Activated CD4-positive, alpha-beta memory T cell treated with anti-CD3 and anti-CD28 coated beads for 36 hours (primary cell): ENCODE data around the gene FGF2. TPM values are rescaled to one million over a fixed set of nuclear protein-coding genes. Genes with fewer than 3 reads are reported as not detected.

Experiments used
- CTCF ChIA-PET: fragments of 350-600 bp; sonication (Branson Sonifier 250); formaldehyde crosslinking; loops from one replicate; lab custom pipeline; 2021; ENCODE audit warnings: antibody characterized with exemption, inconsistent platforms; lab: Charles Lee
- POLR2A ChIA-PET: fragments of 350-600 bp; sonication (Branson Sonifier 250); formaldehyde crosslinking; loops from one replicate; lab custom pipeline; 2021; ENCODE audit warnings: antibody characterized with exemption; lab: Charles Lee
- DNase-seq: peaks from one replicate; pipeline ENCODE4 v3.0.0-alpha.2; 2020
- H3K27ac Mint-ChIP-seq: one replicate; pipeline ENCODE4 v1.8.0; 2021; ENCODE audit warnings: mixed read lengths
- H3K27me3 Mint-ChIP-seq: one replicate; pipeline ENCODE4 v1.8.0; 2021; ENCODE audit warnings: mixed read lengths
- H3K36me3 Mint-ChIP-seq: one replicate; pipeline ENCODE4 v1.8.0; 2021; ENCODE audit warnings: mixed read lengths
- H3K4me1 Mint-ChIP-seq: one replicate; pipeline ENCODE4 v1.8.0; 2021; ENCODE audit warnings: low read depth, mixed read lengths
- H3K4me3 Mint-ChIP-seq: one replicate; pipeline ENCODE4 v1.8.0; 2021; ENCODE audit warnings: mild to moderate bottlenecking, mixed read lengths
- H3K9me3 Mint-ChIP-seq: one replicate; pipeline ENCODE4 v1.8.0; 2021; ENCODE audit warnings: mixed read lengths
- intact Hi-C: fragments of 100-400 bp; cut with micrococcal nuclease; formaldehyde crosslinking; loops from one replicate; pipeline ENCODE4 v1.15.1; 2023
- total RNA-seq, 2 experiments: library from RNA; stranded (reverse); gene quantifications; one replicate each; pipeline ENCODE4 v1.2.3, GENCODE V29; 2021

Gene FGF2
- total RNA-seq, 2 experiments from 2014 or later = 0.36 to 0.56 TPM

DNA sequence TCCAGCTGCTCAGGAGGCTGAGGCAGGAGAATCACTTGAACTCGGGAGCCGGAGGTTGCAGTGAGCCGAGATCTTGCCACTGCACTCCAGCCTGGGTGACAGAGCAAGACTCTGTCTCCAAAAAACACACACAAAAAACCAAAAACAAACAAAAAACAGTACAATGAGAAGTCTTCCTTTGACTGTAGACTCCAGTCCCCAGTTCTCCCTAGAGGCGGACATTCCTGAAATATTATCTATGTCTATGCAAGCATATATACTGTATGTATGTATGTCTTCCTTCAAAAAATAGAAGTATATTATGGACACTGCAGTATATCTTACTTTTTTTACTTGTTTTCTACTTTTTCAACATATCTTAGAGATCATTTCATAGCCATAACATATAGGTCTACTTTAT, 10.2 kb upstream of the FGF2 start:
- Mint-ChIP-seq H3K4me1 (peaks cover 7% of the 10 kb centered on the region), H3K27me3 (peaks cover 16% of the 10 kb centered on the region), H3K27ac (no peak overlapping the region), H3K4me3 (no peak overlapping the region), H3K9me3 (no peaks in the 10 kb centered on the region), H3K36me3 (no peaks in the 10 kb centered on the region)
- no peak for DNase-seq
- POLR2A ChIA-PET = no interaction called here
- CTCF ChIA-PET = no interaction called here
- intact Hi-C loops = no loop called here

DNA sequence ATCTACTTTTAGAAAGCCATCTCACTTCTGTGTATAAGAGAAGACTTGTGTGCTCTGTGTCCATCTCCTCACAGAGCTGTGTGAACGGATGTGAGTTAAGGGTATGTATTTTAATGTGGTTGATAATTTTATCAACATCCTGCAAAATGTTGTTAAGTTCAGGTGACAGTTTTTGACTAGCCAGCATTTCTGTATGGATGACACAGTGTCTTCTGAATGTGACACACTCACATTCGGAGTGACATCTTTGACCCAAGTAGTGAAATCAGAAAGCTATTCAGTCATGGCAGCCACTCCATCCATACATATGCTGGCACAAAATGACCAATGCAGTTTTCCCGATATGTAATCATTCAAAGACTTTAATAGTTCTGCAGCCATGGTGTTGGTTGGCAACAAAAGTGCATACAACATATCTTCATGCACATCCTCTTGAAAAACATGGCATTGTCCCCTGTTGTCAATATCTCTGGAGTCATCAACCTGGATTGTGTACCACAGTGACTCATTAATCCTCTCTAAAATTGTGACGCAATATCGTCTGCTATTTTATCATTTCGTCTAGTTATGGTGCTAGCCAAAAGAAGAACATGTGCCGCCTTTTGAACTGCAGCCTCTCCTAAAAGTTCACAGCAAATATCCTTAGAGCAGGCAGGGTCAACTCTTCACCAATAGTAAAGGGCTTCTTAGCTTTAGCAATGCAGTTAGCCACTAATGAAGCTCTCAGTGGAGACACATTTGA, 6.8 kb upstream of the FGF2 start:
- intact Hi-C loops = no loop called here
- Mint-ChIP-seq H3K36me3 (no peaks in the 10 kb centered on the region), H3K4me3 (no peak overlapping the region), H3K27me3 (peaks cover 29% of the 10 kb centered on the region), H3K9me3 (no peaks in the 10 kb centered on the region), H3K4me1 (no peaks in the 10 kb centered on the region), H3K27ac (no peak overlapping the region)
- ChIA-PET CTCF (no interaction called here), POLR2A (no interaction called here)
- no peak for DNase-seq

DNA sequence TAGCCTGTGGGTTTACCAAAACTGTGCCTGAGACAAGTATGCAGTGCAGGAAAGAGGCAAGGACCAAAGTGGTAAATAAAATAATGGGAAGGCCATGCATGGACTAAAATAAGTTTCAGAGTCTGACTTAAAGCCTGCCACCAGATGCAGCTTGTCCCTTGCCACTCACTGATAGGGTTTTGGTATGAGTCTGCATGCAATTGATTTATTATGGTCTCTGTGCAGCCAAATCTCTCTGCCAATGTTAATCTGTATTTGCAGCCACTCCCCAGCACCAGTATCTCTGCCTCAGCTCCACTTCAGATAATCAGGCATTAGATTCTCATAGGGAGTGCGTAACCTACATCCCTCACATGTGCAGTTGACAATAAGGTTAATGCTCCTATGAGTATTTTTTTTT, 5.5 kb upstream of the FGF2 start:
- H3K9me3 Mint-ChIP-seq = no peaks in the 10 kb centered on the region
- no peaks in the 10 kb centered on the region for H3K36me3 Mint-ChIP-seq
- no peak overlapping the region for H3K4me3 Mint-ChIP-seq
- no peak overlapping the region for H3K27ac Mint-ChIP-seq
- H3K4me1 Mint-ChIP-seq = no peaks in the 10 kb centered on the region
- DNase-seq = no peak
- POLR2A ChIA-PET = no interaction called here
- CTCF ChIA-PET = interaction anchor here (0.6 kb wide), 1 partner anchor 170 kb away, joined by 3 read pairs; no protein-coding TSS in a partner anchor
- intact Hi-C loops = no loop called here
- H3K27me3 Mint-ChIP-seq = peaks cover 33% of the 10 kb centered on the region

DNA sequence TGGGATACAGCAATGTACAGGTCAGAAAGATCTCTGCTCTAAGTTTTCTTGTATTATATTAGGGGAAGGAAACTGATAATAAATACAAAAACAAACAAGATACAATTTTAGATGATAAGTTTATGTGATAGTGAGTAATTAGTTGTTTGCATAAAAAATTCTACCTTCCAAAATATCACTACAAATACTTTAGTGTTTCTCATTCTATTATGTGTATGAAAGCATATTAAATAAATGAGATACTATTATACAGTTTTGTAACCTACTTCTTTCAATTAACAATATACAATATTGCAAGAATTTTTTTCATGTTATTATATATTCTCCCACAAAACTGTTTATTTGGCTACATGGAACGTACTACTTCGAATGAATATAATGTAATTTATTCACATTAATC, 4.2 kb upstream of the FGF2 start:
- DNase-seq = no peak
- H3K36me3 Mint-ChIP-seq = peaks cover 1% of the 10 kb centered on the region
- no peak overlapping the region for H3K27ac Mint-ChIP-seq
- H3K4me1 Mint-ChIP-seq = no peaks in the 10 kb centered on the region
- H3K4me3 Mint-ChIP-seq = no peak overlapping the region
- no peaks in the 10 kb centered on the region for H3K9me3 Mint-ChIP-seq
- ChIA-PET CTCF (no interaction called here), POLR2A (no interaction called here)
- H3K27me3 Mint-ChIP-seq = peaks cover 31% of the 10 kb centered on the region
- intact Hi-C loops = no loop called here

DNA sequence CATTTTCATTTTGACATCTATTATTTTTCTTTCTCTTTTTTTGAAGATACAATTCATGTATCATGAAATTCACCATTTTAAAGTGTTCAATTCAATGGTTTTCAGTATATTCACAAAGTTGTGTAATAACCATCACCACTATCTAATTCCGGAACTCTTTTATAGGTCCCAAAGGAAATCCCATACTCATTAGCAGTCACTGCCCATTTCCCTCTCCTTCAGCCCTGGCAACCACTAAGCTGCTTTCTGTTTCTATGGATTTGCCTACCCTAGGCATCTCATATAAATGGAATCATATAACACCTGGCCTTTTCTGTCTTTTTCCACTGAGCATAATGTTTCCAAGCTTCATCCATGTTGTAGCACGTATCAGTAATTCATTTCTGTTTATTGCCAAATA, 3.2 kb upstream of the FGF2 start:
- H3K4me3 Mint-ChIP-seq = no peak overlapping the region
- intact Hi-C loops = no loop called here
- POLR2A ChIA-PET = no interaction called here
- H3K4me1 Mint-ChIP-seq = peaks cover 10% of the 10 kb centered on the region
- H3K9me3 Mint-ChIP-seq = no peaks in the 10 kb centered on the region
- H3K36me3 Mint-ChIP-seq = peaks cover 1% of the 10 kb centered on the region
- H3K27me3 Mint-ChIP-seq = peaks cover 41% of the 10 kb centered on the region
- H3K27ac Mint-ChIP-seq = no peak overlapping the region
- DNase-seq = no peak
- CTCF ChIA-PET = no interaction called here

DNA sequence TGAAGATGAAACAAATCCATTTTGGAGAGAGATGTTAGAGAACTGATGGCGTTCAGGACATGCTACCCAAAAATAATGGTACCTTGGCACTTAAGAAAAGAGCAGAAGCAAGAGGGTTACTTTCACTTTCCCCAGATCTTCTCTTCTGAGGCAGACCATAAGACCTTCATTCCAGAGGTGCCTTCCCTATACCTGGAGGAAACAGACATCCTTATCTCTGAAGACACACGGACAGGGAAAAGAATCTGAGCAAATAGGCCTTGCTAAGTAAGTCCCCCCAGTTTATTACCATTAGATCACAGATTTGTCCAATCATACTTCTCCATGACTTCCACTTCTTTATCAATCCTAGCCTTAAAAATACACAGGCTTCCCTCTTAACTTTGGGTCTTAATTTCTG, 2.0 kb upstream of the FGF2 start:
- H3K27ac Mint-ChIP-seq = no peak overlapping the region

DNA sequence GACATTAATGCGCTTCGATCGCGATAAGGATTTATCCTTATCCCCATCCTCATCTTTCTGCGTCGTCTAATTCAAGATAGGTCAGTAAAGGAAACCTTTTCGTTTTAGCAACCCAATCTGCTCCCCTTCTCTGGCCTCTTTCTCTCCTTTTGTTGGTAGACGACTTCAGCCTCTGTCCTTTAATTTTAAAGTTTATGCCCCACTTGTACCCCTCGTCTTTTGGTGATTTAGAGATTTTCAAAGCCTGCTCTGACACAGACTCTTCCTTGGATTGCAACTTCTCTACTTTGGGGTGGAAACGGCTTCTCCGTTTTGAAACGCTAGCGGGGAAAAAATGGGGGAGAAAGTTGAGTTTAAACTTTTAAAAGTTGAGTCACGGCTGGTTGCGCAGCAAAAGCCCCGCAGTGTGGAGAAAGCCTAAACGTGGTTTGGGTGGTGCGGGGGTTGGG, 528 bp upstream of the FGF2 start:
- intact Hi-C loops = loop anchor here (5.0 kb wide), 1 partner anchor 846 kb away; no protein-coding TSS in a partner anchor
- H3K4me1 Mint-ChIP-seq = peaks cover 13% of the 10 kb centered on the region
- H3K27ac Mint-ChIP-seq = no peak overlapping the region
- POLR2A ChIA-PET = no interaction called here
- peak overlapping the region; percentile 58 for H3K4me3 Mint-ChIP-seq
- DNase-seq = no peak
- CTCF ChIA-PET = no interaction called here
- no peaks in the 10 kb centered on the region for H3K9me3 Mint-ChIP-seq
- H3K36me3 Mint-ChIP-seq = peaks cover 1% of the 10 kb centered on the region
- peaks cover 54% of the 10 kb centered on the region for H3K27me3 Mint-ChIP-seq

More for the DNA sequence above, 2.0 kb upstream of the FGF2 start:
- Mint-ChIP-seq H3K4me1 (peaks cover 13% of the 10 kb centered on the region), H3K4me3 (no peak overlapping the region), H3K36me3 (peaks cover 1% of the 10 kb centered on the region), H3K27me3 (peaks cover 47% of the 10 kb centered on the region), H3K9me3 (no peaks in the 10 kb centered on the region)
- DNase-seq = no peak
- intact Hi-C loops = loop anchor here (5.0 kb wide), 1 partner anchor 848 kb away; no protein-coding TSS in a partner anchor
- ChIA-PET POLR2A (no interaction called here), CTCF (no interaction called here)

DNA sequence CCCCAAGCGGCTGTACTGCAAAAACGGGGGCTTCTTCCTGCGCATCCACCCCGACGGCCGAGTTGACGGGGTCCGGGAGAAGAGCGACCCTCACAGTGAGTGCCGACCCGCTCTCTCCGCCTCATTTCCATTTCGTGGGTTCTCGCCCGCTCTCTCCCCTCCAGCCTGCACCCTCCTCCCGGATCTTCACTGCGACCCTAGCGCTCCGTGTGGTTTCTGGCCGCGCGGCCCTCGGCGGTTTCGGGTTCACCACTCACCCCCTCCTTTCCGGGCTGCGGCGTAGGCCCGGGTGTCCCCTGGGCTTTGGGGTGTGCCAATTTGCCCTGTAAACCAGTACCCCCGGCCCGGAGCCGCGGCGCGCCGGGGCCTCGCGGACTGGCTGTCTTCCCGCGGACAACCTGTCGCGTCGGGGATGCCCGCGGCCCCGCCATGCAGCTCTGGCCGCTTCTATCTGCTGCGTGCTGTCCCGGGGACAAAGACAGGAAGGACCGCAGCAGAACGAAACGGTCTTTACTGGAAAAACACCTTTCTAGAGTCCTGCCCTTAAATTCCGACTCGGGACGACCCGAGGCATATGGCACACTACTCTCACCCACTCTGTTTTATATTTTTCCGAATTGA, 737 bp downstream of the FGF2 start:
- no peaks in the 10 kb centered on the region for H3K9me3 Mint-ChIP-seq
- peaks cover 60% of the 10 kb centered on the region for H3K27me3 Mint-ChIP-seq
- peaks cover 1% of the 10 kb centered on the region for H3K36me3 Mint-ChIP-seq
- peak overlapping the region; percentile 3 for H3K27ac Mint-ChIP-seq
- intact Hi-C loops = loop anchor here (5.0 kb wide), 1 partner anchor 845 kb away; no protein-coding TSS in a partner anchor
- peak; percentile 45 for DNase-seq
- ChIA-PET CTCF (interaction anchor here (0.8 to 1.7 kb wide), 3 partner anchors 23 to 95 kb away, joined by 3 to 4 read pairs (median 3); partner anchors contain the start of gene BBS12), POLR2A (interaction anchor here (0.9 kb wide), 1 partner anchor 12 kb away, joined by 4 read pairs; no protein-coding TSS in a partner anchor)
- peaks cover 13% of the 10 kb centered on the region for H3K4me1 Mint-ChIP-seq
- peak overlapping the region; percentile 74 for H3K4me3 Mint-ChIP-seq

DNA sequence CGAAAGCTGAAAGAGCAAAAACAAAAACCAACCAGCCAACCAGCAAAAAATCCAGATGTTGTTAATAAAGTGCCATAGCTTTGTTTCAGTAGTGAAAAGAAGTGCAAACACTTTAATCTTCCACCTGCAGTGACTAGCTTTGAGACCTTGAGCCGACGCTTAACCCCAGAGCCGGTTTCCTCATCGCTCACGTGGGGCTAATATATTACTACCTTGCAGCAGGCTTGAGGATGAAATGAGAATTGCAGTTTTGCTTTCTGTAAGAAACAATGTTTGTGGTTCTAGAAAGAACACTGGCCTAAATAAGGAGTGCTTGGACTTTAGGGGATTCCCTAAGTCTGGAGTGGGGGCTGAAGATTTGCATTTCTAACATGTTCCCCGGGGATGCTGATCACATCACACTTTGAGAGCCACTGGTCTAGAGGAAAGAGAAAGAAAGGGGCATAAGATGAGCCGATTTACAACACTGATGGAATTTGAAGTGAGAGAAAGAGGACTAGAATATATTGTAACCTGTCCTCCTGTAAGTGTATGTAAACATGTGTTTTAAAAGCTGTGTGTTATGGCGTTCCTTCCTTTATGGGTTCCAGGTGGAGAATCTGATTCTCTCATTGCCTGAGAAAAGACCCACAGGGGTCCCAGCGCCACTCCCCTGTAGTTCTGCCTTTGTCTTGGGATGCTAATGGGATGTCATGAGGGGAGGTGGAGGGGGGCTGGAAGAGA, 1.4 kb downstream of the FGF2 start:
- intact Hi-C loops = loop anchor here (1.0 to 5.0 kb wide), 4 partner anchors 14 to 844 kb away; partner anchors contain the start of gene NUDT6
- ChIA-PET POLR2A (interaction anchor here (0.9 kb wide), 1 partner anchor 13 kb away, joined by 4 read pairs; no protein-coding TSS in a partner anchor), CTCF (interaction anchor here (0.8 to 1.7 kb wide), 3 partner anchors 23 to 96 kb away, joined by 3 to 4 read pairs (median 3); partner anchors contain the start of gene BBS12)
- Mint-ChIP-seq H3K27ac (peak overlapping the region; percentile 3), H3K36me3 (peaks cover 1% of the 10 kb centered on the region), H3K27me3 (peaks cover 63% of the 10 kb centered on the region), H3K4me1 (peaks cover 13% of the 10 kb centered on the region), H3K4me3 (peak overlapping the region; percentile 74), H3K9me3 (no peaks in the 10 kb centered on the region)
- DNase-seq = peak; percentile 68

DNA sequence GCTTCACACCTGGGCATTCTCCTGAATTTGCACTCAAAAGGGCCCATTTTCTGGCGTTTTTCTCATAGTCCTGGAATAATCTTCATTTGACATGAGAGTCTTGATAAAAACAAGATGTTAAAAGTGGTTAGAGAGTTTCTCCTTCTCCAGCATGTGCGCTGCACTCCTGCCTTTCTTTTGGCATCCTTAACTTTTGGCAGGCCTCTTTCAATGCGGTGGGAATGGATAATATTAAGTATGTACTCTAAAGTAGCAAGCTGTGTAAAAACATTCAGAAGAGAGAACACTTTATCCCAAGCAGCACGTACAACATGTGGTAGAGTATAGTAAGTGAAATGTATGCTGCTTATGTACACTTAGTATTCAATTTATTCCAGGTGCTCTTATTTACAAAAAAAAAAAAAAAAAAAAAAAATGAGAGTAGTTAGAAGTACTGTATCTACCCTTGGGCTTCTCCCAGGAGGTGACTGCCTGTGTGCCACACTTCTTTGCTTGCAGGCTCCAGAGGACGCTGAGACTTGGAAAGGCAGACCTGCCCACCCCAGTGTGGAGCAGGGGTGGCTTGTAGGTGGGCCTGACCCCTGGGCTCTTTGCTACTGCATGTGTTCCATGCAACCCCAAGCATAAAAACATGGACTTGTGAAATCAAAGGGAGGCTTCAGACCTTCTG, 3.9 kb downstream of the FGF2 start:
- no peak for DNase-seq
- Mint-ChIP-seq H3K9me3 (no peaks in the 10 kb centered on the region), H3K27me3 (peaks cover 47% of the 10 kb centered on the region), H3K4me3 (no peak overlapping the region), H3K4me1 (peaks cover 13% of the 10 kb centered on the region), H3K27ac (no peak overlapping the region), H3K36me3 (peaks cover 1% of the 10 kb centered on the region)
- POLR2A ChIA-PET = no interaction called here
- intact Hi-C loops = no loop called here
- CTCF ChIA-PET = no interaction called here

DNA sequence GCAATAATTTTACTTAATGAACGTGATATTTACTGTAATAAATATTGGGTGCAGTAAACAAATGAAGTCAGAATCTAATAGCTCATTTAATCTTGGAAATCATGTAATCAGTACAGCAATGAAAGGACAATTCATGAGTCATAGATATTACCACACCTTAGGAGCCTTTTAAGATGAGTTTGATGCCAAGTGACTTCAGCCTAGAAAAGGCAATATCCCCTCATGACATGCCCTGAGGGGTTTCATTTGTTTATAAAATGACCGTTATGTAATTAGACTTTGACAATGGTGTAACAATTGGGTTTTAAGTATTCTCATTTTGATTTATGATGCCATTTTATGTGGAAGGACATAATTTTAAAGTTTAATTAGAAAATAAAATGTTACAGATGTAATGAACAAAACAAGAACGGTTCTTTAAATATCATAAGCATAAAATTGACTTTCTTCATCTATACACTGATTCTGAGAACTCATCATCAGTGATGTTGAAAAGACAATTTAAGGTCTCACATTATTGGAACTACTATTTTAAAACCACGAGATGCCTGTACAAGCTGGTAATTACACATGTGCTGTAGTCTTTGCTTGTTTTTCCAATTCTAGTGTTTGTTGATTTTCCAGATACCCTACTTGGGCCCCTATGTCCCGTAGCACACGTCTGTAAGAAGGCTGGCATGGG, 5.0 kb downstream of the FGF2 start:
- no peak for DNase-seq
- Mint-ChIP-seq H3K27ac (no peak overlapping the region), H3K27me3 (peaks cover 43% of the 10 kb centered on the region), H3K4me3 (no peak overlapping the region), H3K4me1 (peaks cover 13% of the 10 kb centered on the region), H3K9me3 (no peaks in the 10 kb centered on the region), H3K36me3 (no peaks in the 10 kb centered on the region)
- intact Hi-C loops = no loop called here
- POLR2A ChIA-PET = no interaction called here
- CTCF ChIA-PET = no interaction called here
